CD4-positive, alpha-beta T cell treated with Interleukin-2 at 100 ng/mL for 4 hours (primary cell): Measurements from ENCODE around the gene ENPP6.

Experiments
- DNase-seq: peaks from one replicate; pipeline ENCODE4 v3.0.0-alpha.2; 2020; ENCODE audit warnings: low spot score

The ENPP6 gene

GRCh38 chr4:184190711-184191110, 27.0 kb downstream of the ENPP6 start:
- DNase-seq: no peak

GRCh38 chr4:184189966-184190365, 27.7 kb downstream of the ENPP6 start:
- no peak for DNase-seq

- no peak for DNase-seq
Observed at GRCh38 chr4:184188443-184189400, 29.0 kb downstream of the ENPP6 start.

GRCh38 chr4:184177271-184177670, 40.4 kb downstream of the ENPP6 start:
- DNase-seq: no peak

GRCh38 chr4:184174571-184175488, 42.8 kb downstream of the ENPP6 start:
- DNase-seq: no peak

GRCh38 chr4:184171011-184171410, 46.7 kb downstream of the ENPP6 start:
- no peak for DNase-seq

GRCh38 chr4:184169225-184169867, 48.3 kb downstream of the ENPP6 start:
- DNase-seq: no peak

GRCh38 chr4:184168406-184169019, 49.2 kb downstream of the ENPP6 start:
- DNase-seq: peak; percentile 36

- DNase-seq: no peak
Observed at GRCh38 chr4:184167576-184167975, 50.1 kb downstream of the ENPP6 start.

- DNase-seq: no peak
Observed at GRCh38 chr4:184166736-184167135, 50.9 kb downstream of the ENPP6 start.

- no peak for DNase-seq
Observed at GRCh38 chr4:184165291-184165690, 52.4 kb downstream of the ENPP6 start.

- no peak for DNase-seq
Observed at GRCh38 chr4:184163813-184164212, 53.9 kb downstream of the ENPP6 start.

GRCh38 chr4:184162596-184162995, 55.1 kb downstream of the ENPP6 start:
- DNase-seq: no peak

GRCh38 chr4:184157322-184157721, 60.4 kb downstream of the ENPP6 start:
- no peak for DNase-seq

- no peak for DNase-seq
Observed at GRCh38 chr4:184156163-184156920, 61.3 kb downstream of the ENPP6 start.

- DNase-seq: no peak
Observed at GRCh38 chr4:184154199-184154598, 63.5 kb downstream of the ENPP6 start.

- no peak for DNase-seq
Observed at GRCh38 chr4:184153781-184154180, 63.9 kb downstream of the ENPP6 start.

- no peak for DNase-seq
Observed at GRCh38 chr4:184151988-184152485, 65.6 kb downstream of the ENPP6 start.

- no peak for DNase-seq
Observed at GRCh38 chr4:184150102-184150839, 67.4 kb downstream of the ENPP6 start.
